HG02884 (cell line): ENCODE data around the gene KRT13.

Source experiments
- ATAC-seq: cut with Tn5 transposase; IDR thresholded peaks from one replicate; pipeline ENCODE4 v1.9.1; 2021; ENCODE audit warnings: mild to moderate bottlenecking, moderate library complexity; ENCODE audit not compliant: unreplicated experiment

KRT13 gene

DNA sequence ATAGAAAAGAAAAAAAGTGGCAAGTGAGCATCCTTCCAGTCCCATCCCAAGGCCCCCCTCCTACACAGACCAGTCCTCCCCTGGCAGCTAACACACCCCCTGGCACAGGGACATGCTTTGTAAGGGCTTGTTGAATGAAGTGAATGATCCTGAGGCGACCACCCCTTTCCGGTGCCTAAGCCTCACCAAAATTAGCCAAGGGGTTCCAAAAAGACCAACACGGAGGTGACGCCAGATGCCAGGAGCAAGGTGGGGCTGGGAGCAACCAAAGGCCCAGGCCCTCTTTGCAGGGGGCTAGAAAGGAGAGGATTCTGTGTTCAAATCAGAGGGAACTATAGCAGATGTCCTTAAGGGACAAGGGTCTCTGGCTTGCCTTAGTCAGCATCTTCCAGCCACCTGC lies 30.0 kb downstream of the KRT13 start:
- ATAC-seq = no peak

DNA sequence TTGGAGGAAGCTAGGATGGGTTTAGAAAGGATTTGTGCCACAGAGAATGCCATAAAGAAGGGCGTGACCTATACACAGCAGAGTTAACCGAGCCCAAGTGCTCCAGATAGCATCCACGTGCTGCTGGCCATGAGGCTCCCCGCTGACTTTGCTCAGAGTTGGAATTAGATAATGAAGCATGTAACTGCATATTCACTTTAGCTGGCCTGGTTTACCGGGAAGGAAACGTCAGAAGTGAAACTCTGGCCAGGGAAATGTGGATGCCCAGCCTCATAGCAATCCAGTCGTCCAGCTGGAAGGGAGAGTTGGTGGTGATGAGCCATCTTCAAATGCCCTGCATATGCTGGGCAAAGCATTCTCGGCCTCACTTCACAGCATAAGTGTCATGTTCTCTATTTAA lies 30.5 kb downstream of the KRT13 start:
- no peak for ATAC-seq

- ATAC-seq = no peak
Measured at GRCh38 chr17:41468346-41468745, 37.1 kb downstream of the KRT13 start.

DNA sequence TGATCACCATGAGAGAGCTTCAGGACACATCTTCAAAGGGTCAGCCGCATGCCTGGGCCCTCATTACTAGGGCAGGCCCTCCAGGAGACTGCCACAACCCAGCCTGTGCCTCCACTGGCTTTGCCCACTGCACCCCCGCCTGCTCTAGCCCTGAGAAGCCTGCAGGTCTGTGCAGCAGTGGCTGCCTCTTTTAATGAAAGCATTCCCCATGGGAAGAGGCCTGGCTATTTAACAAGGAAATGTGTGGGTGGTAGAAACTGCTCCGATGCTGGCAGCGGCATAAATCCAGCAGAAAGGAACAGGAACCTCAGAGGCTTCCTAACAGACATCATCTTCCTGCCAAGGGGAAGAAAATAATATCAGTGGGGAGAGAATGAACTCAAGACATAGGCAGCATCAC lies 37.9 kb downstream of the KRT13 start:
- no peak for ATAC-seq

DNA sequence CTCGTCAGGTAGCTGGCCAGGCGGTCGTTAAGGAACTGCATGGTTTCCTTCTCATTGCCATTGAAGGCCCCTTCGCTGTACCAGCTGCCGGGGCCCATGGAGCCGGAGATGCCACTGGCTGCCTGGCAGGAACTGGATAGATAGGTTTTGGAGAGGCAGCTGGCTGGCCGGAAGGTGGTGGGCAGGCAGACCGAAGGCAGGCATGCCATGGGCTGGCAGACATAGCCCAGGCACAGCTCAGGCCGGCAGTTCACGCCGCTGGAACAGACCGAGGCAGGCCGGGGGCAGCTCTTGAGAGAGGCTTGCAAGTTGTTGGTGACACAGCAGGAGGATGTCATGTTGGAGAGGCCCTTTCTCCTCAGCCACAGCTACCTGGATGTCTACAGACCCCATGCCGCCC lies 38.4 kb downstream of the KRT13 start, which contains the start of gene KRT32:
Gene KRT32, minus strand, starts transcription at position 399 of the 400 bp plus-strand sequence. Its CDS starts 61 bp downstream, at position 338.
- ATAC-seq = no peak

DNA sequence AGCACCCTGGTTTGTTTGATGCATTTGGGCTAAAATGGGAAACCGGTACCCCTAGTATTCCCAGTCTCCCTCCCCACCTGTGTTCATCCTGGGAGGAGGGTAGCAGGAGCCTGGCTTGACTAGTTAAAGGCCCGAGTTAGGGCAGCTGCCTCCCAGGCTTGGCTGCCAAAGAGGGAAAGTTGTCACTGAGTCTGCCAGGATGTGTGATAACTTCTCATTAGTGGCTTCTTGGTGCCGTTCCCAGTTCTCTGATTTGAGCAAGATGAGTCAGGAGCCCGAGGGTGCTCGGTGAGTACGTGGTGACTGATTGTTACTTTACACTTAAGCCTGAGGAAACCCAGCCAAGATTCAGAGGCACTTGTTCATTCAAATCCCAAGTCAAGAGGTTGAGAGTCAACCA lies 40.7 kb downstream of the KRT13 start:
- ATAC-seq = no peak

- ATAC-seq = no peak
Measured at GRCh38 chr17:41464173-41464572, 41.2 kb downstream of the KRT13 start.

- no peak for ATAC-seq
Measured at GRCh38 chr17:41463746-41464145, 41.7 kb downstream of the KRT13 start.

- ATAC-seq = no peak
Measured at GRCh38 chr17:41462705-41463104, 42.7 kb downstream of the KRT13 start.

DNA sequence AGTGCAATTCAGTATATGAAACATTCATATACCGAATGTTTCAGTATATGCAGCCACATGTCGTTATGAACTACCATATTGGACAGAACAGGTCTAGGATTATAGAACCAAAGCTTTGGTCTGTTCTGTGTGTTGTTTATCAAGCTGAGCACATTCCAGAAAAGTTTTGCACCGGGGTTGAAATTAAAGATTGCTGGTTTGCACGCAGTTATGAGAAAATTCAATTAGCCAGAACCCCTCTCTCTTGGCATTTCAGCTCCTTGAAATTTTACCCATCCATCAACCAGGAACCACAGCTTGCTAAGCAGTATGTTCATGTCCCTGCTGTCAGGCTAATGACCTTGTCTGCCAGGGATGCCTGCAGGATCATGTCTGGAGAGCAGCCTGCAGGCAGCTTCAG lies 47.7 kb downstream of the KRT13 start:
- ATAC-seq = no peak

DNA sequence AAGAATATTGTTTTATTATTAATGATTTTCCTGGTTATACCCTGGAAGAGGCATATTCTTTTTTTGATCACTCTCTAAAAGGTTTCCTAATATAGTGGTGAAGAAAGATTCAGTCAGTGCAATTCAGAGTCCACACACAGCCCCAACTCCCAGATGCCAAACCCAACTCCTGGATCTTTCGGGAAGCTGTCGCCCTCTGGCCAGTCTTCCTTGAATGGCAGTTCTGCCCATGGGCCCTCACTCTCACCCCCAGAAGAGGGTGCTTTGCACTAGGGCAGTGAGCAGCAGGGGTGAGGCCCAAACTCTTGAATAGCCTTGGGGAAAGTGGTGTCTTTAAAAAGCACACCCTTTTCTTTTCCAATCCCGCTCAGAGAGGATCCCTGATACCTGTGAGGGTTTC lies 49.2 kb downstream of the KRT13 start:
- ATAC-seq = no peak

DNA sequence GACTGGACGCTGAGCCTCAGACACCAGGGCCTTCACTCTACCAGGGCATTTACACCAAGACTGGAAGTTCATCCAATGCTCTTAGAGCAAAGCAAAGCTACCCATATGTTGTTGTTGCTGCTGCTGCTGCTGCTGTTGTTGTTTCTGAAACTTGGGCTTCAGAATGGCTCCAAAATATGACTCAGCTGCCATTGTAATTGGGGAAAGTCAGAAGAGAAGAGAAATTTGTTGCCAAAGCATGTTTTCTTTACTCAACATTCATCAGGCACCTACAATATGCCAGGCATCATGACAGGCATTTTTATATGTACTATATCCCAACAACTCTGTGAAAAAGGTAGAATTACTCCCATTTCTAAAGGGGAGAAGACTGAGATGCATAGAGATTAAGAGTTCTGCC lies 50.2 kb downstream of the KRT13 start:
- ATAC-seq = no peak

- ATAC-seq = no peak
Measured at GRCh38 chr17:41453066-41453465, 52.3 kb downstream of the KRT13 start.

DNA sequence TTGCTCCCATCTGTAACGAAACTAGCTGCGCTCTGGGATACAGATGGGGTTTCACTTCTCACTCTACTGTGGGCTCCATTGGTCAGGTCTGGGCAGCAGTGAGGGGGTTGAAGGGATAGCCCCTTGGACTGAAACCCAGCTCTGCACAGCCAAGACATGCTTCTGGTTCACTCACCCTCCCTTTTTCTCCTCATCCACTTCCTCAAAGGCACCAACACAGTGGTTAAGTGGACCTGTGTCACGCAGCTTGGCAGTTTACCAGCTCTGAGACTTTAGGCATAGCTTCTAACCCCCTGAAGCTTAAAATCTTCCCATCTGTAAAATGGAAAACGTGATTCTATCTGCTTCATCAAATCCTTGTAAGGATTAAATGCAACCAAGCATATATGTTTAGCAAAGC lies 53.1 kb downstream of the KRT13 start:
- ATAC-seq = no peak

DNA sequence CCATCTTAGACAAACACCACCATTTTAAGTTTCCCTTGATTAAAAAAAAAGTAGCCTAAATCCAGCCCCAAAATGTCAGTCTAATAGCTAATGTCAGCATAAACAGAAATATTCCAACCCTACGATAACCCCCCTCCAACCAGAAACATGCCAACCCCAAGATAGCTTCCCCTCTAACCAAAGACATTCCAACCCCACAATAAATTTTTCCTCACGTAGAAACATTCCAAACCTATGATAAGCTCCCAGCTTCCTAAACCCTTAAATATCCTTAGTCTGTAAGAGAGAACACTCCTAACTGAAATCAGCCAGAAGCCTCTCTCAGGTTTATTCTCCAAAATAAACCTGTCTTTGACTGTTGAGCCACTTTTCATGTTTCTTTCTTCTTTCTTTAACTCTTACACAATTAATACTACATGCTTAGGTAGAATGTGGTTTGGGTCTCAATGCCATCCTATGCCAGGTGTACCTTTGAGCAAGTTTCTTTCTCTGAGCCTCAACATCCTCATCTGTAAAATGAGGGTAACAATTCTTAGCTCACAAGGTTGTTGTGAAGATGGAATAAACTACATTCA lies 54.2 kb downstream of the KRT13 start:
- no peak for ATAC-seq
